C4-2B (cell line): Measurements from ENCODE around the gene ELN.

Experiments used
- CTCF ChIP-seq: fragments of 450-650 bp; conservative IDR thresholded peaks from 2 replicates; pipeline ENCODE4 v1.5.1; 2017; ENCODE audit warnings: mild to moderate bottlenecking
- ZFX ChIP-seq: fragments of 450-650 bp; IDR thresholded peaks from 2 replicates; pipeline ENCODE4 v1.6.1; 2017

DNA sequence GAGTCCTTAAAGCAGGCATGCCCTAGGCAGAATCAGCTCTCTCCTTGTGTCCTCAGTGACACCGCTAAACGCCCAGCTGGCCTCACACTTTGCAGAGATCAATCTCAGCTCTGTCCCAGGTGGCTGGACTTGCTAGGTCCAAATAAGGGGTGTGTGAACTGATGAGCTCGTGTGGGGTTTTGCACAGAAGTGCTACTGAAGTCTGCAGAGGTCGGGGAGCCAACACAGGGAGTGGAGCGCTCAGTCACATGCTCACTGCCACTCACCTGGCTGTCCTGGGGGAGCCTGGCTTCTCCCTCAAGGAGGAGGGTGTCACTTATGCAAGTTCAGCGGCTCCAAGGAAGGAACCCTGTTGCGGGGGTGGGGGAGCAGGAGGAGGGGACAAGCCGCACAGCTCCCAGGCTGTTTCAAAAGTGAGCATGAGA is 2.0 kb downstream of the ELN start:
- TF ChIP-seq CTCF, result no peak
- no peak for TF ChIP-seq ZFX
